K562 (cell line): ENCODE results near the gene VTN. TPM values are rescaled to one million over a fixed set of nuclear protein-coding genes. Genes with fewer than 3 reads are reported as not detected.

Source experiments
- CBX3 ChIP-seq, 2 experiments: IDR thresholded peaks; 1 replicate in 1 of 2; 2 replicates in 1 of 2; pipeline ENCODE4 v1.6.1; 2012; ENCODE audit warnings: inconsistent platforms in 2 of 2, low read length in 2 of 2, borderline replicate concordance in 1 of 2, control low read depth in 1 of 2
- CCNT2 ChIP-seq: IDR thresholded peaks from 2 replicates; pipeline ENCODE4 v1.6.1; 2011; ENCODE audit warnings: borderline replicate concordance, low read depth, mild to moderate bottlenecking, moderate library complexity, mixed read lengths, low read length; ENCODE audit not compliant: insufficient read length; ENCODE audit errors: extremely low read depth
- ELF2 ChIP-seq: fragments of 250-450 bp; sonication (Bioruptor Pico); IDR thresholded peaks from 2 replicates; pipeline ENCODE4 v1.5.0; 2021; ENCODE audit warnings: mild to moderate bottlenecking
- HDAC3 ChIP-seq: fragments of 450-650 bp; IDR thresholded peaks from 2 replicates; pipeline ENCODE4 v1.6.1; 2018; ENCODE audit warnings: borderline replicate concordance, mild to moderate bottlenecking, moderate library complexity; ENCODE audit not compliant: partially characterized antibody
- MAFG ChIP-seq: fragments of 450-650 bp; conservative IDR thresholded peaks from 2 replicates; pipeline ENCODE4 v1.6.1; 2016; ENCODE audit warnings: missing genetic modification characterization, missing compliant biosample characterization
- MAZ ChIP-seq, 2 experiments: fragments of 450-650 bp in 1 of 2; sonication (generic) in 1 of 2; formaldehyde crosslinking; IDR thresholded peaks in 1 of 2; conservative IDR thresholded peaks in 1 of 2; 2 replicates each; pipeline versions ENCODE4 v1.4.0 to v1.5.0; 2020; ENCODE audit warnings: mild to moderate bottlenecking in 1 of 2, missing genetic modification reagents in 1 of 2
- MTA3 ChIP-seq: fragments of 450-650 bp; formaldehyde crosslinking; IDR thresholded peaks from 2 replicates; pipeline ENCODE4 v1.6.1; 2017; ENCODE audit warnings: mild to moderate bottlenecking, borderline replicate concordance
- MYC ChIP-seq, 2 experiments: fragments of 250-450 bp in 1 of 2; sonication (Bioruptor Pico) in 1 of 2; IDR thresholded peaks; 2 replicates each; pipeline versions ENCODE4 v1.5.1 to v1.6.1; 2012 to 2021; ENCODE audit warnings: low read depth in 2 of 2, borderline replicate concordance in 1 of 2, improper control_type of control experiment in 1 of 2, low read length in 1 of 2, mild to moderate bottlenecking in 1 of 2, moderate library complexity in 1 of 2
- NCOA6 ChIP-seq: fragments of 450-650 bp; IDR thresholded peaks from 2 replicates; pipeline ENCODE4 v1.6.1; 2017; ENCODE audit warnings: mild to moderate bottlenecking
- RBBP5 ChIP-seq: fragments of 200-600 bp; sonication (generic); IDR thresholded peaks from 2 replicates; pipeline ENCODE4 v1.6.1; 2012; ENCODE audit warnings: borderline replicate concordance, mild to moderate bottlenecking, low read length, control low read depth, inconsistent platforms; ENCODE audit not compliant: insufficient read depth, poor library complexity, severe bottlenecking
- RFX5 ChIP-seq: IDR thresholded peaks from 2 replicates; pipeline ENCODE4 v1.6.1; 2011; ENCODE audit warnings: low read depth, mild to moderate bottlenecking, improper control_type of control experiment, low read length
- SMAD4 ChIP-seq: fragments of 250-450 bp; sonication (Bioruptor Pico); conservative IDR thresholded peaks from 2 replicates; pipeline ENCODE4 v1.8.0; 2021; ENCODE audit warnings: inconsistent platforms, mild to moderate bottlenecking, moderate library complexity
- SUPT5H ChIP-seq: fragments of 450-650 bp; IDR thresholded peaks from 2 replicates; pipeline ENCODE4 v1.6.1; 2016
- ZNF174 ChIP-seq: fragments of 250-450 bp; sonication (Bioruptor Pico); IDR thresholded peaks from 2 replicates; pipeline ENCODE4 v1.4.0; 2020; ENCODE audit warnings: mild to moderate bottlenecking
- polyA plus RNA-seq, 8 experiments: library from polyadenylated mRNA; depleted of rRNA in 4 of 8; stranded (reverse) in 5 of 8; unstranded in 3 of 8; fragments of >200 nt; fragmentation: Nextera tagmentation in 2 of 8; fragmentation: Illumina TruSeq in 1 of 8; extraction: Ambion mirVana in 2 of 8; extraction: Trizol in 1 of 8; gene quantifications; 2 replicates each; pipeline versions ENCODE4 v1.2.1 to v1.2.3, GENCODE V29; 2011 to 2014; ENCODE audit warnings: inconsistent platforms in 1 of 8, missing spikeins in 1 of 8
- total RNA-seq, 7 experiments: library from RNA; depleted of rRNA in 6 of 7; stranded (reverse); fragments of >200 nt in 6 of 7; fragmentation: Illumina TruSeq in 2 of 7; extraction: Trizol in 2 of 7; gene quantifications; 2 replicates each; pipeline versions ENCODE4 v1.2.1 to v1.2.3, GENCODE V29; 2011 to 2021; ENCODE audit warnings: low replicate concordance in 1 of 7
- TF ChIP-seq, protein P1 (sequence below), 2 experiments: fragments of 450-650 bp; IDR thresholded peaks; 2 replicates each; pipeline ENCODE4 v1.6.1; 2016; ENCODE audit warnings: mild to moderate bottlenecking in 2 of 2, borderline replicate concordance in 1 of 2, low read depth in 1 of 2, moderate library complexity in 1 of 2
- TF ChIP-seq, protein P2 (sequence below), 3 experiments: fragments of 200-800 bp in 1 of 3; sonication (Bioruptor generic) in 1 of 3; sonication (generic) in 1 of 3; formaldehyde crosslinking in 1 of 3; IDR thresholded peaks; 2 replicates each; pipeline versions ENCODE4 v1.6.1 to v1.8.0; 2016 to 2022; ENCODE audit warnings: mild to moderate bottlenecking in 2 of 3, missing compliant biosample characterization in 2 of 3, missing genetic modification characterization in 2 of 3, missing genetic modification reagents in 1 of 3

VTN gene
- total and polyA plus RNA-seq, 9 of the 15 experiments (the other 6 are each of a cell fraction or from before 2014, with no cell fraction given), result 0.13 to 1.0 (median 0.29) TPM; not detected in 1

- peak; percentile 51 to 61; a peak in 3 of 4 replicates for TF ChIP-seq MAZ (CRISPR knock-in tag; conservative IDR thresholded peaks at IDR 0.05 in 1 of 2, IDR thresholded peaks at IDR 0.05 in 1 of 2)
- TF ChIP-seq MYC (IDR thresholded peaks at IDR 0.05; ENCODE audit: low read depth, low read length), result peak; percentile 80
- TF ChIP-seq MYC (CRISPR knock-in tag; IDR thresholded peaks at IDR 0.05; ENCODE audit: borderline replicate concordance, low read depth), result no peak
- TF ChIP-seq HDAC3, result no peak
- TF ChIP-seq, protein P1, sequence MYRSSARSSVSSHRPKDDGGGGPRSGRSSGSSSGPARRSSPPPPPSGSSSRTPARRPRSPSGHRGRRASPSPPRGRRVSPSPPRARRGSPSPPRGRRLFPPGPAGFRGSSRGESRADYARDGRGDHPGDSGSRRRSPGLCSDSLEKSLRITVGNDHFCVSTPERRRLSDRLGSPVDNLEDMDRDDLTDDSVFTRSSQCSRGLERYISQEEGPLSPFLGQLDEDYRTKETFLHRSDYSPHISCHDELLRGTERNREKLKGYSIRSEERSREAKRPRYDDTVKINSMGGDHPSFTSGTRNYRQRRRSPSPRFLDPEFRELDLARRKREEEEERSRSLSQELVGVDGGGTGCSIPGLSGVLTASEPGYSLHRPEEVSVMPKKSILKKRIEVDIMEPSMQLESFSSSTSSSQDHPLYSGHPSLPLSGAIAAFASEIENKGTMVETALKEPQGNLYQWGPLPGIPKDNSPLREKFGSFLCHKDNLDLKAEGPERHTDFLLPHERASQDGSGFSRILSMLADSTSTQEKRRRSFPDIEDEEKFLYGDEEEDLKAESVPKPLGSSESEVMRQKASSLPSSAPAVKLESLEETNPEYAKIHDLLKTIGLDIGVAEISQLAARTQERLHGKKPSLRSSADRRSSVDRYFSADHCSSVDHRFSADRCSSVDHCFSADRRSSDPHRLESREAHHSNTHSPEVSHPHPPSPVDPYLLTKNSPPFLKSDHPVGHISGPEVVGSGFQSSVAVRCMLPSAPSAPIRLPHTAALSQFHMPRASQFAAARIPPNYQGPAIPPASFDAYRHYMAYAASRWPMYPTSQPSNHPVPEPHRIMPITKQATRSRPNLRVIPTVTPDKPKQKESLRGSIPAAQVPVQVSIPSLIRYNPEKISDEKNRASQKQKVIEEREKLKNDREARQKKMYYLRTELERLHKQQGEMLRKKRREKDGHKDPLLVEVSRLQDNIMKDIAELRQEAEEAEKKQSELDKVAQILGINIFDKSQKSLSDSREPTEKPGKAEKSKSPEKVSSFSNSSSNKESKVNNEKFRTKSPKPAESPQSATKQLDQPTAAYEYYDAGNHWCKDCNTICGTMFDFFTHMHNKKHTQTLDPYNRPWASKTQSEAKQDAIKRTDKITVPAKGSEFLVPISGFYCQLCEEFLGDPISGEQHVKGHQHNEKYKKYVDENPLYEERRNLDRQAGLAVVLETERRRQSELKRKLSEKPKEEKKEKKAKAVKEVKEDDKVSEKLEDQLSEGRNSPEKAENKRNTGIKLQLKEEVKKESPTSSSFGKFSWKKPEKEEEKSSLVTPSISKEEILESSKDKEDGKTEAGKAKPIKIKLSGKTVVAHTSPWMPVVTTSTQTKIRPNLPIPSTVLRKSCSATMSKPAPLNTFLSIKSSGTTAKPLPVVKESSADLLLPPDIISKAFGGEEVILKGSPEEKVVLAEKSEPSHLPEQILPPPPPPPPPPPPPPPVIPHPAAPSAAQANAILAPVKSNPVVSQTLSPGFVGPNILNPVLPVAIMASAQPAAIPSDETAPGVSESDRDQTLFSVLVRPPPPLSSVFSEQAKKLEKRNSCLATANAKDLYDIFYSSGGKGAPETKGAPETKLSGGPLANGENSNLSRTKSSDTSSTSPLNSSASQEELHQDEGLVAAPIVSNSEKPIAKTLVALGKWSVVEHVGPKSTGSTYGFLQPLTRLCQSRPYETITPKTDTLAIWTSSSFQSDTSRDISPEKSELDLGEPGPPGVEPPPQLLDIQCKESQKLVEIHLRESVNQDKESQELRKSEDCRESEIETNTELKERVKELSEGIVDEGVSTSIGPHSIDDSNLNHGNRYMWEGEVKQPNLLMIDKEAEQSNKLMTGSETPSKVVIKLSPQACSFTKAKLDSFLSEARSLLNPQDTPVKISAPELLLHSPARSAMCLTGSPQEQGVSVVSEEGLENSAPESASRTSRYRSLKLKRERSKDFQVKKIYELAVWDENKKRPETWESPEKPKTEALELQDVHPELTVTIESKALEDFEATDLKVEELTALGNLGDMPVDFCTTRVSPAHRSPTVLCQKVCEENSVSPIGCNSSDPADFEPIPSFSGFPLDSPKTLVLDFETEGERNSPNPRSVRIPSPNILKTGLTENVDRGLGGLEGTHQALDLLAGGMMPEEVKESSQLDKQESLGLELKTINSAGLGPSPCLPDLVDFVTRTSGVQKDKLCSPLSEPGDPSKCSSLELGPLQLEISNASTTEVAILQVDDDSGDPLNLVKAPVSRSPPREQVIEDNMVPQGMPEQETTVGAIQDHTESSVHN (IDR thresholded peaks at IDR 0.05; ENCODE audit: borderline replicate concordance in 1 of 2, low read depth in 1 of 2), result no peak
- TF ChIP-seq MAFG (tag), result no peak
- TF ChIP-seq CCNT2, result peak; percentile 36
- TF ChIP-seq SMAD4, result peak; percentile 17; the same call in 1 of the 2 replicates
- TF ChIP-seq ZNF174 (CRISPR knock-in tag), result no peak
- TF ChIP-seq ELF2, result no peak
- TF ChIP-seq RBBP5, result no peak
- TF ChIP-seq, protein P2, sequence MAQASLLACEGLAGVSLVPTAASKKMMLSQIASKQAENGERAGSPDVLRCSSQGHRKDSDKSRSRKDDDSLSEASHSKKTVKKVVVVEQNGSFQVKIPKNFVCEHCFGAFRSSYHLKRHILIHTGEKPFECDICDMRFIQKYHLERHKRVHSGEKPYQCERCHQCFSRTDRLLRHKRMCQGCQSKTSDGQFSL (CRISPR knock-in tag; IDR thresholded peaks at IDR 0.05), result peak; percentile 80
- TF ChIP-seq, protein P2 (tag; IDR thresholded peaks at IDR 0.05), result no peak
- TF ChIP-seq MTA3, result peak; percentile 22; the same call in 1 of the 2 replicates
- TF ChIP-seq RFX5, result no peak
- peak; percentile 54 for TF ChIP-seq SUPT5H
- no peak for TF ChIP-seq NCOA6
- no peak for TF ChIP-seq CBX3 (IDR thresholded peaks at IDR 0.05; ENCODE audit: borderline replicate concordance in 1 of 2, low read length in 2 of 2)
These were observed 35.7 kb upstream of the VTN start, which contains the start of gene SLC46A1 (continued) for GRCh38 chr17:28405632-28406472.
